ENCODE data around the gene CDKN3.

DNA sequence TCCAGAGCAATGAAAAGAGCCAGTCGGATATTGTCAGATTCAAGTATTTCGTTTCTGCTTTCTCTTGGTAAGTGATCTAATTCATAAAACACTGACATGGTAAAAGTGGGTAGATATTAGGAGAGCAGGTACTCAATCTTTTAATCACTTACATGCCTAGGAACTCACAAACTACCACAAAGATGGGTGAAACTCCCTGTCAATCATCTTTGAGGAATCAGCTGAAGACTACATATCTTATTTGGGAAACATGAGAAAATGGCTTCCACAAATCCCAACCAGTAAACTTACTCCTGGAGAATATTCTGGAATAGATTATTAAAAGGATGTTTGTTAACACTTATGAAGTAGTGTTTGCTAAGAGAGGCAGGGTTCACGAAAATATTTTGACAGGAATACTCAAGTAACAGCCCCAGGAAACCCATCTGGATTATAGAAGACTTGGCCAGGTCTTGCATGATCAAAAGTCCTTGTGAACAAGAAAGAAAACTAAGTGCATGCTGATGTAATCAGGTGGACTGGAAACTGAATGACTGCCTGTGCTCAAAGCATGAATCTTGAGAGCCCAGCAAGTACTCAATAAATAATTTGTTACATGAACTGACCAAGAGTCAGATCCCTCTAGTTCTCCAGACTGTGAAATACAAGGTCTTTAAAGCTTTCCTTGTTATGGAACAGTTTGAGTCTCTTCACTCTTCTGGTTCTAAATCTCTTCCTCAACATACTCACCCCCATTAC lies 28.9 kb downstream of the CDKN3 start:
- TF ChIP-seq POLR2A (IDR thresholded peaks at IDR 0.05) (no peak), EP300 (IDR thresholded peaks at IDR 0.05; ENCODE audit: low read depth) (no peak), POLR2AphosphoS5 (IDR thresholded peaks at IDR 0.05) (no peak)
- TF ChIP-seq, protein P1, sequence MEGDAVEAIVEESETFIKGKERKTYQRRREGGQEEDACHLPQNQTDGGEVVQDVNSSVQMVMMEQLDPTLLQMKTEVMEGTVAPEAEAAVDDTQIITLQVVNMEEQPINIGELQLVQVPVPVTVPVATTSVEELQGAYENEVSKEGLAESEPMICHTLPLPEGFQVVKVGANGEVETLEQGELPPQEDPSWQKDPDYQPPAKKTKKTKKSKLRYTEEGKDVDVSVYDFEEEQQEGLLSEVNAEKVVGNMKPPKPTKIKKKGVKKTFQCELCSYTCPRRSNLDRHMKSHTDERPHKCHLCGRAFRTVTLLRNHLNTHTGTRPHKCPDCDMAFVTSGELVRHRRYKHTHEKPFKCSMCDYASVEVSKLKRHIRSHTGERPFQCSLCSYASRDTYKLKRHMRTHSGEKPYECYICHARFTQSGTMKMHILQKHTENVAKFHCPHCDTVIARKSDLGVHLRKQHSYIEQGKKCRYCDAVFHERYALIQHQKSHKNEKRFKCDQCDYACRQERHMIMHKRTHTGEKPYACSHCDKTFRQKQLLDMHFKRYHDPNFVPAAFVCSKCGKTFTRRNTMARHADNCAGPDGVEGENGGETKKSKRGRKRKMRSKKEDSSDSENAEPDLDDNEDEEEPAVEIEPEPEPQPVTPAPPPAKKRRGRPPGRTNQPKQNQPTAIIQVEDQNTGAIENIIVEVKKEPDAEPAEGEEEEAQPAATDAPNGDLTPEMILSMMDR (IDR thresholded peaks at IDR 0.05), result no peak

All from transverse colon (tissue), 4 donors.